Measurements from ENCODE around the gene KIAA1217.

DNA sequence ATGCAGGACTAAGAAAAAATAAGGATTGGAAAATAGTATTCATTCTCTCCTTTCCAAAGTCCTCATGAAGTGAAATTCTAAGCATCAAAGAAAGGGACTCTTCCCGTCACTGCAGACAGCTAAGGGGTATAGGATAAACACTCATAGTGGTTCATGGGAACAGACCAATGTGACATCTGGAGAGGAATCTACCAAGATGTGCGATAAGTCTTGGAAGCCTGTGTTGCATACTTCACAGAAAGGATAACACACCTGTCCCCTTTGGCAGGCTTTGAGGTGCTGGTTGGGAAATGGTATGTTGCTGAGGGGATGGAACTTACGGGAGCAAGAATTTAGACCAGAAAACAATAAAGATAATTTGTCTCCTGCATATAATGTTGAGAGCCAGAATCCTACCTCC is 266.7 kb downstream of the KIAA1217 start:
- TF ChIP-seq, protein P1, sequence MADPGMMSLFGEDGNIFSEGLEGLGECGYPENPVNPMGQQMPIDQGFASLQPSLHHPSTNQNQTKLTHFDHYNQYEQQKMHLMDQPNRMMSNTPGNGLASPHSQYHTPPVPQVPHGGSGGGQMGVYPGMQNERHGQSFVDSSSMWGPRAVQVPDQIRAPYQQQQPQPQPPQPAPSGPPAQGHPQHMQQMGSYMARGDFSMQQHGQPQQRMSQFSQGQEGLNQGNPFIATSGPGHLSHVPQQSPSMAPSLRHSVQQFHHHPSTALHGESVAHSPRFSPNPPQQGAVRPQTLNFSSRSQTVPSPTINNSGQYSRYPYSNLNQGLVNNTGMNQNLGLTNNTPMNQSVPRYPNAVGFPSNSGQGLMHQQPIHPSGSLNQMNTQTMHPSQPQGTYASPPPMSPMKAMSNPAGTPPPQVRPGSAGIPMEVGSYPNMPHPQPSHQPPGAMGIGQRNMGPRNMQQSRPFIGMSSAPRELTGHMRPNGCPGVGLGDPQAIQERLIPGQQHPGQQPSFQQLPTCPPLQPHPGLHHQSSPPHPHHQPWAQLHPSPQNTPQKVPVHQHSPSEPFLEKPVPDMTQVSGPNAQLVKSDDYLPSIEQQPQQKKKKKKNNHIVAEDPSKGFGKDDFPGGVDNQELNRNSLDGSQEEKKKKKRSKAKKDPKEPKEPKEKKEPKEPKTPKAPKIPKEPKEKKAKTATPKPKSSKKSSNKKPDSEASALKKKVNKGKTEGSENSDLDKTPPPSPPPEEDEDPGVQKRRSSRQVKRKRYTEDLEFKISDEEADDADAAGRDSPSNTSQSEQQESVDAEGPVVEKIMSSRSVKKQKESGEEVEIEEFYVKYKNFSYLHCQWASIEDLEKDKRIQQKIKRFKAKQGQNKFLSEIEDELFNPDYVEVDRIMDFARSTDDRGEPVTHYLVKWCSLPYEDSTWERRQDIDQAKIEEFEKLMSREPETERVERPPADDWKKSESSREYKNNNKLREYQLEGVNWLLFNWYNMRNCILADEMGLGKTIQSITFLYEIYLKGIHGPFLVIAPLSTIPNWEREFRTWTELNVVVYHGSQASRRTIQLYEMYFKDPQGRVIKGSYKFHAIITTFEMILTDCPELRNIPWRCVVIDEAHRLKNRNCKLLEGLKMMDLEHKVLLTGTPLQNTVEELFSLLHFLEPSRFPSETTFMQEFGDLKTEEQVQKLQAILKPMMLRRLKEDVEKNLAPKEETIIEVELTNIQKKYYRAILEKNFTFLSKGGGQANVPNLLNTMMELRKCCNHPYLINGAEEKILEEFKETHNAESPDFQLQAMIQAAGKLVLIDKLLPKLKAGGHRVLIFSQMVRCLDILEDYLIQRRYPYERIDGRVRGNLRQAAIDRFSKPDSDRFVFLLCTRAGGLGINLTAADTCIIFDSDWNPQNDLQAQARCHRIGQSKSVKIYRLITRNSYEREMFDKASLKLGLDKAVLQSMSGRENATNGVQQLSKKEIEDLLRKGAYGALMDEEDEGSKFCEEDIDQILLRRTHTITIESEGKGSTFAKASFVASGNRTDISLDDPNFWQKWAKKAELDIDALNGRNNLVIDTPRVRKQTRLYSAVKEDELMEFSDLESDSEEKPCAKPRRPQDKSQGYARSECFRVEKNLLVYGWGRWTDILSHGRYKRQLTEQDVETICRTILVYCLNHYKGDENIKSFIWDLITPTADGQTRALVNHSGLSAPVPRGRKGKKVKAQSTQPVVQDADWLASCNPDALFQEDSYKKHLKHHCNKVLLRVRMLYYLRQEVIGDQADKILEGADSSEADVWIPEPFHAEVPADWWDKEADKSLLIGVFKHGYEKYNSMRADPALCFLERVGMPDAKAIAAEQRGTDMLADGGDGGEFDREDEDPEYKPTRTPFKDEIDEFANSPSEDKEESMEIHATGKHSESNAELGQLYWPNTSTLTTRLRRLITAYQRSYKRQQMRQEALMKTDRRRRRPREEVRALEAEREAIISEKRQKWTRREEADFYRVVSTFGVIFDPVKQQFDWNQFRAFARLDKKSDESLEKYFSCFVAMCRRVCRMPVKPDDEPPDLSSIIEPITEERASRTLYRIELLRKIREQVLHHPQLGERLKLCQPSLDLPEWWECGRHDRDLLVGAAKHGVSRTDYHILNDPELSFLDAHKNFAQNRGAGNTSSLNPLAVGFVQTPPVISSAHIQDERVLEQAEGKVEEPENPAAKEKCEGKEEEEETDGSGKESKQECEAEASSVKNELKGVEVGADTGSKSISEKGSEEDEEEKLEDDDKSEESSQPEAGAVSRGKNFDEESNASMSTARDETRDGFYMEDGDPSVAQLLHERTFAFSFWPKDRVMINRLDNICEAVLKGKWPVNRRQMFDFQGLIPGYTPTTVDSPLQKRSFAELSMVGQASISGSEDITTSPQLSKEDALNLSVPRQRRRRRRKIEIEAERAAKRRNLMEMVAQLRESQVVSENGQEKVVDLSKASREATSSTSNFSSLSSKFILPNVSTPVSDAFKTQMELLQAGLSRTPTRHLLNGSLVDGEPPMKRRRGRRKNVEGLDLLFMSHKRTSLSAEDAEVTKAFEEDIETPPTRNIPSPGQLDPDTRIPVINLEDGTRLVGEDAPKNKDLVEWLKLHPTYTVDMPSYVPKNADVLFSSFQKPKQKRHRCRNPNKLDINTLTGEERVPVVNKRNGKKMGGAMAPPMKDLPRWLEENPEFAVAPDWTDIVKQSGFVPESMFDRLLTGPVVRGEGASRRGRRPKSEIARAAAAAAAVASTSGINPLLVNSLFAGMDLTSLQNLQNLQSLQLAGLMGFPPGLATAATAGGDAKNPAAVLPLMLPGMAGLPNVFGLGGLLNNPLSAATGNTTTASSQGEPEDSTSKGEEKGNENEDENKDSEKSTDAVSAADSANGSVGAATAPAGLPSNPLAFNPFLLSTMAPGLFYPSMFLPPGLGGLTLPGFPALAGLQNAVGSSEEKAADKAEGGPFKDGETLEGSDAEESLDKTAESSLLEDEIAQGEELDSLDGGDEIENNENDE (IDR thresholded peaks at IDR 0.05; ENCODE audit: insufficient replicate concordance, low read length): no peak
- TF ChIP-seq POLR2A (IDR thresholded peaks at IDR 0.05; ENCODE audit: control extremely low read depth in 1 of 2, low read depth in 2 of 2, low read length in 2 of 2) (no peak), NANOG (IDR thresholded peaks at IDR 0.05; ENCODE audit: insufficient read depth, low read depth, low read length, poor library complexity, severe bottlenecking) (no peak), POLR2AphosphoS5 (IDR thresholded peaks at IDR 0.05; ENCODE audit: low read depth, low read length) (no peak), TBP (IDR thresholded peaks at IDR 0.05; ENCODE audit: low read depth, low read length) (no peak)
- TF ChIP-seq, protein P2, sequence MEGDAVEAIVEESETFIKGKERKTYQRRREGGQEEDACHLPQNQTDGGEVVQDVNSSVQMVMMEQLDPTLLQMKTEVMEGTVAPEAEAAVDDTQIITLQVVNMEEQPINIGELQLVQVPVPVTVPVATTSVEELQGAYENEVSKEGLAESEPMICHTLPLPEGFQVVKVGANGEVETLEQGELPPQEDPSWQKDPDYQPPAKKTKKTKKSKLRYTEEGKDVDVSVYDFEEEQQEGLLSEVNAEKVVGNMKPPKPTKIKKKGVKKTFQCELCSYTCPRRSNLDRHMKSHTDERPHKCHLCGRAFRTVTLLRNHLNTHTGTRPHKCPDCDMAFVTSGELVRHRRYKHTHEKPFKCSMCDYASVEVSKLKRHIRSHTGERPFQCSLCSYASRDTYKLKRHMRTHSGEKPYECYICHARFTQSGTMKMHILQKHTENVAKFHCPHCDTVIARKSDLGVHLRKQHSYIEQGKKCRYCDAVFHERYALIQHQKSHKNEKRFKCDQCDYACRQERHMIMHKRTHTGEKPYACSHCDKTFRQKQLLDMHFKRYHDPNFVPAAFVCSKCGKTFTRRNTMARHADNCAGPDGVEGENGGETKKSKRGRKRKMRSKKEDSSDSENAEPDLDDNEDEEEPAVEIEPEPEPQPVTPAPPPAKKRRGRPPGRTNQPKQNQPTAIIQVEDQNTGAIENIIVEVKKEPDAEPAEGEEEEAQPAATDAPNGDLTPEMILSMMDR (IDR thresholded peaks at IDR 0.05; ENCODE audit: control extremely low read depth in 1 of 3, insufficient read depth in 1 of 3, low read depth in 1 of 3, low read length in 3 of 3): no peak

Measured in H1 (cell line).